NT2/D1 (cell line): Measurements from ENCODE around the gene TENT4A.

Experiments used
- SUZ12 ChIP-seq: IDR thresholded peaks from 2 replicates; pipeline ENCODE4 v1.6.1; 2011; ENCODE audit not compliant: insufficient read length, insufficient read depth; ENCODE audit errors: extremely low read depth
- YY1 ChIP-seq: IDR thresholded peaks from 2 replicates; pipeline ENCODE4 v1.6.1; 2011; ENCODE audit not compliant: insufficient read length, insufficient read depth

GRCh38 chr5:6673963-6674362 lies 39.3 kb upstream of the TENT4A start:
- TF ChIP-seq SUZ12 (no peak), YY1 (no peak)
